Endothelial cell of umbilical vein (primary cell): ENCODE data around the gene MAPK4. TPM values are rescaled to one million over a fixed set of nuclear protein-coding genes. Genes with fewer than 3 reads are reported as not detected.

Experiments
- BruUV-seq: library from RNA; stranded (reverse); fragments of 400-500 nt; replicated peaks from 2 replicates; lab custom pipeline; 2021; lab: Mats Ljungman, UMichigan
- CTCF ChIA-PET: fragments of 300-600, 350-600 bp; sonication (Branson Sonifier 250); formaldehyde crosslinking; loops from one replicate; lab custom pipeline; 2021; ENCODE audit warnings: antibody characterized with exemption, inconsistent platforms; lab: Charles Lee
- POLR2A ChIA-PET: fragments of 300-600, 350-600 bp; sonication (Branson Sonifier 250); formaldehyde crosslinking; loops from one replicate; lab custom pipeline; 2021; ENCODE audit warnings: antibody characterized with exemption, inconsistent platforms; lab: Charles Lee
- DNase-seq: peaks from one replicate; pipeline ENCODE4 v3.0.0-alpha.2; 2011; ENCODE audit warnings: low read depth, low spot score
- FAIRE-seq: peaks from 2 replicates; lab custom pipeline; 2011; peaks lifted over from hg19 to GRCh38; lab: Jason Lieb, UNC
- H2AFZ ChIP-seq: 2 replicates; pipeline ENCODE4 v1.6.0; 2012; ENCODE audit warnings: low read depth, low read length, control low read depth, inconsistent platforms
- H3K27ac ChIP-seq: 2 replicates; pipeline ENCODE4 v1.5.1; 2011; ENCODE audit warnings: low read depth, mild to moderate bottlenecking, control low read depth, low read length, moderate library complexity; ENCODE audit not compliant: insufficient read depth
- H3K27me3 ChIP-seq, 2 experiments: 2 replicates each; pipeline versions ENCODE4 v1.6.0 to v1.6.1; 2011; ENCODE audit warnings: low read length in 2 of 2, mixed read lengths in 1 of 2; ENCODE audit not compliant: control insufficient read depth in 2 of 2, insufficient read depth in 2 of 2
- H3K36me3 ChIP-seq, 2 experiments: 2 replicates in 1 of 2; 3 replicates in 1 of 2; pipeline ENCODE4 v1.5.1; 2011; ENCODE audit warnings: low read length in 2 of 2, mild to moderate bottlenecking in 1 of 2, moderate library complexity in 1 of 2; ENCODE audit not compliant: control insufficient read depth in 2 of 2, insufficient read depth in 2 of 2; ENCODE audit errors: extremely low read depth in 1 of 2
- H3K4me1 ChIP-seq: 3 replicates; pipeline ENCODE4 v1.5.1; 2011; ENCODE audit warnings: mild to moderate bottlenecking, low read length; ENCODE audit not compliant: control insufficient read depth, insufficient read depth; ENCODE audit errors: extremely low read depth
- H3K4me2 ChIP-seq: 2 replicates; pipeline ENCODE4 v1.6.1; 2011; ENCODE audit warnings: low read length, control low read depth, mixed read lengths; ENCODE audit not compliant: insufficient read depth
- H3K4me3 ChIP-seq, 3 experiments: fragments of 200-600 bp in 1 of 3; sonication (generic), shearing (Covaris generic) in 1 of 3; replicated peaks in 1 of 3; 2 replicates each; pipeline ENCODE4 v1.5.1; 2011 to 2016; ENCODE audit warnings: control low read depth in 3 of 3, low read length in 3 of 3, mild to moderate bottlenecking in 2 of 3, inconsistent platforms in 1 of 3, low read depth in 1 of 3, moderate library complexity in 1 of 3; ENCODE audit not compliant: insufficient read depth in 1 of 3
- H3K79me2 ChIP-seq: 2 replicates; pipeline ENCODE4 v1.6.0; 2012; ENCODE audit warnings: low read length, inconsistent platforms; ENCODE audit not compliant: control insufficient read depth, insufficient read depth
- H3K9ac ChIP-seq: replicated peaks from 2 replicates; pipeline ENCODE3; 2011; ENCODE audit warnings: low read length, control low read depth; ENCODE audit not compliant: insufficient read depth; ENCODE audit errors: extremely low read depth
- H3K9me1 ChIP-seq: replicated peaks from 3 replicates; pipeline ENCODE4 v1.6.0; 2011; ENCODE audit warnings: mild to moderate bottlenecking, low read length; ENCODE audit not compliant: control insufficient read depth, insufficient read depth; ENCODE audit errors: extremely low read depth
- H3K9me3 ChIP-seq: replicated peaks from 2 replicates; pipeline ENCODE4 v1.5.1; 2012; ENCODE audit warnings: low read length, inconsistent platforms; ENCODE audit not compliant: control insufficient read depth, insufficient read depth
- H4K20me1 ChIP-seq: replicated peaks from 2 replicates; pipeline ENCODE3; 2011; ENCODE audit warnings: mild to moderate bottlenecking, low read length; ENCODE audit not compliant: control insufficient read depth, insufficient read depth; ENCODE audit errors: extremely low read depth
- CTCF ChIP-seq, 2 donors: IDR thresholded peaks; 1 replicate in 1 of 2; 2 replicates in 1 of 2; pipeline ENCODE4 v1.5.1; 2011; ENCODE audit warnings: low read length in 2 of 2, mild to moderate bottlenecking in 2 of 2, moderate library complexity in 2 of 2, control low read depth in 1 of 2, inconsistent platforms in 1 of 2, low read depth in 1 of 2; ENCODE audit not compliant: insufficient read depth in 1 of 2; ENCODE audit errors: extremely low read depth in 1 of 2
- EZH2 ChIP-seq: IDR thresholded peaks from 2 replicates; pipeline ENCODE4 v1.6.1; 2012; ENCODE audit warnings: borderline replicate concordance, low read depth, mild to moderate bottlenecking, moderate library complexity, low read length, inconsistent platforms; ENCODE audit not compliant: severe bottlenecking
- FOS ChIP-seq: IDR thresholded peaks from 2 replicates; pipeline ENCODE4 v1.6.1; 2011; ENCODE audit warnings: mild to moderate bottlenecking, low read length, moderate library complexity, borderline replicate concordance; ENCODE audit not compliant: insufficient read depth
- GATA2 ChIP-seq: IDR thresholded peaks from 2 replicates; pipeline ENCODE4 v1.7.0; 2011; ENCODE audit warnings: low read depth, mild to moderate bottlenecking, moderate library complexity, mixed read lengths, low read length; ENCODE audit not compliant: insufficient read length, insufficient read depth
- JUN ChIP-seq: IDR thresholded peaks from 2 replicates; pipeline ENCODE4 v1.6.1; 2011; ENCODE audit warnings: borderline replicate concordance, low read depth; ENCODE audit not compliant: insufficient read length, insufficient read depth
- MAX ChIP-seq: IDR thresholded peaks from 2 replicates; pipeline ENCODE4 v1.6.1; 2011; ENCODE audit not compliant: insufficient read depth, insufficient read length
- MYC ChIP-seq: IDR thresholded peaks from one replicate; pipeline ENCODE4 v1.6.1; 2011; ENCODE audit warnings: mild to moderate bottlenecking, low read depth, low read length
- POLR2A ChIP-seq: IDR thresholded peaks from 2 replicates; pipeline ENCODE4 v1.6.1; 2012; ENCODE audit warnings: low read depth, mild to moderate bottlenecking, control low read depth, low read length
- POLR2AphosphoS5 ChIP-seq: IDR thresholded peaks from 2 replicates; pipeline ENCODE4 v1.6.1; 2012; ENCODE audit warnings: low read depth, mild to moderate bottlenecking, control low read depth, low read length, moderate library complexity; ENCODE audit not compliant: insufficient read depth
- dilution Hi-C: fragments of 300-500 bp; cut with MboI; formaldehyde crosslinking; loops from one replicate; pipeline ENCODE4 v1.15.0; 2019; ENCODE audit warnings: low sequenced_read_pairs; ENCODE audit not compliant: extremely low pct_ligation_motif_present
- intact Hi-C: fragments of 100-400 bp; cut with micrococcal nuclease; formaldehyde crosslinking; loops from one replicate; pipeline ENCODE4 v1.10.0; 2022
- polyA plus RNA-seq, 4 experiments: library from polyadenylated mRNA; depleted of rRNA in 3 of 4; stranded (reverse) in 3 of 4; unstranded in 1 of 4; fragments of >200 nt; gene quantifications; 2 replicates each; pipeline versions ENCODE4 v1.2.1 to v1.2.3, GENCODE V29; 2011 to 2012; ENCODE audit warnings: missing spikeins in 1 of 4
- total RNA-seq: library from RNA; stranded (reverse); gene quantifications from 2 replicates; pipeline ENCODE4 v1.2.3, GENCODE V29; 2021

MAPK4 gene
- total and polyA plus RNA-seq, 2 donors (not counting 3 experiments of a cell fraction or from before 2014, with no cell fraction given), result not detected

- no peak for FAIRE-seq
- no peak overlapping the region for H3K4me2 ChIP-seq
- CTCF ChIA-PET, result no interaction called here
These were observed 135.7 kb downstream of the MAPK4 start for GRCh38 chr18:50695431-50696176.

More at GRCh38 chr18:50695431-50696176, 135.7 kb downstream of the MAPK4 start:
- POLR2A ChIA-PET, result no interaction called here
- no peak overlapping the region for H2AFZ ChIP-seq
- H3K36me3 ChIP-seq, result no peaks in the 10 kb centered on the region
- H3K4me1 ChIP-seq, result no peaks in the 10 kb centered on the region
- H3K9me3 ChIP-seq, result no peaks in the 10 kb centered on the region
- no TSS peak for BruUV-seq
- TF ChIP-seq FOS (no peak), GATA2 (no peak), MYC (no peak), CTCF (IDR thresholded peaks at IDR 0.05; ENCODE audit: extremely low read depth in 1 of 2, insufficient read depth in 1 of 2, low read depth in 1 of 2, low read length in 2 of 2) (no peak), JUN (no peak), MAX (no peak), POLR2A (no peak), POLR2AphosphoS5 (no peak), EZH2 (no peak)
- no peak overlapping the region for H3K9ac ChIP-seq
- no peaks in the 10 kb centered on the region for H3K9me1 ChIP-seq
- no peaks in the 10 kb centered on the region for H3K27me3 ChIP-seq
- no peak overlapping the region for H3K27ac ChIP-seq
- H3K4me3 ChIP-seq, result no peak overlapping the region
- H3K79me2 ChIP-seq, result no peaks in the 10 kb centered on the region
- no peaks in the 10 kb centered on the region for H4K20me1 ChIP-seq
- DNase-seq, result no peak
- intact Hi-C loops, result no loop called here
- dilution Hi-C loops, result no loop called here
